GM18502 (cell line): ENCODE results near the gene RNASEH2C.
"Not testable (repeated sequence)": the region's sequence is repeated elsewhere in the genome, so short reads cannot be mapped to it uniquely, and the experiment has no call there.

ENCODE experiments used
- ATAC-seq: cut with Tn5 transposase; IDR thresholded peaks from one replicate; pipeline ENCODE4 v1.9.1; 2021; ENCODE audit warnings: mild to moderate bottlenecking; ENCODE audit not compliant: unreplicated experiment, poor library complexity

The RNASEH2C gene

GRCh38 chr11:65695459-65696241 is 24.9 kb downstream of the RNASEH2C start:
- no peak for ATAC-seq

GRCh38 chr11:65692367-65692766 is 28.2 kb downstream of the RNASEH2C start:
- no peak for ATAC-seq

DNA sequence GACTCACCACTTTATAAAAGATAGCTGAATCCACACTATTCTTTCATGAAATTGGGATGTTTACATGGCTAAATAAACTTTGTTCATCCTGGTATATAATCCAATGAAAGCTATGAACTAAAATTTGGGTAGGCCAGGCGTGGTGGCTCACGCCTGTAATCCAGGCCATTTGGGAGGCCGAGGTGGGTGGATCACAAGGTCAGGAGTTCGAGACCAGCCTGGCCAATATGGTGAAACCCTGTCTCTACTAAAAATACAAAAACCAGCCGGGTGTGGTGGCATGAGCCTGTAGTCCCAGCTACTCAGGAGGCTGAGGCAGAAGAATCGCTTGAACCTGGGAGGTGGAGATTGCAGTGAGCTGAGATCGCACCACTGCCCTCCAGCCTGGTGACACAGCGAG is 28.8 kb downstream of the RNASEH2C start:
- not testable (repeated sequence) for ATAC-seq

DNA sequence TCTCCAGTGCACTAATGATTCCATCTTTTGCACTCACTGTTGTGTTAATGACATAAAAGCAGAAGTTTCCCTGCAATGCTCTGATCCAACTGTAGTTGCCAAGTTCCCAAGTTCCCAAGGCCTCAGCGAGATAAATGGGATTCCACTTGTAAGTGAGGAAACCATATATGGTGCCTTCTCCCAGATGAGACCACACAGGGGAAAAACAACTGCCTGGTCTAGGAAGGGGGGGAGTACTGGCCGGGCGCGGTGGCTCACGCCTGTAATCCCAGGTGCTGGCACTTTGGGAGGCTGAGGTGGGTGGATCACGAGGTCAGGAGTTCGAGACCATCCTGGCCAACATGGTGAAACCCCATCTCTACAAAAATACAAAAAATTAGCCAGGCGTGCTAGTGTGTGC is 34.6 kb downstream of the RNASEH2C start:
- no peak for ATAC-seq

DNA sequence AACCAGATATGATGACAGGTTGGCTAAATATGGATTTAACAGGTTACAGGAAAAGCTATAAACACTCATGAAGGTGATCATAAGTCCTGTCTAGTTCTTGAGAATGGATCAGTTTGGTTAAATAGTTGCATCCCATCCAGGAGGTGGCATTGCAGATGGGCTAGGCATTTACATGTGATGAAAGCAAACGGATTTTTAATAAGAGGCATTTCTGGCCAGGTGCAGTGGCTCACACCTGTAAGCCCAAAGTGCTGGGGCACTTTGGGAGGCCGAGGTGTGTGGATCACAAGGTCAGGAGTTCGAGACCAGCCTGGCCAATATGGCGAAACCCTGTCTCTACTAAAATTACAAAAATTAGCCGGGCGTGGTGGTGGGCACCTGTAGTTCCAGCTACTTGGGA is 37.1 kb downstream of the RNASEH2C start:
- ATAC-seq: not testable (repeated sequence)

DNA sequence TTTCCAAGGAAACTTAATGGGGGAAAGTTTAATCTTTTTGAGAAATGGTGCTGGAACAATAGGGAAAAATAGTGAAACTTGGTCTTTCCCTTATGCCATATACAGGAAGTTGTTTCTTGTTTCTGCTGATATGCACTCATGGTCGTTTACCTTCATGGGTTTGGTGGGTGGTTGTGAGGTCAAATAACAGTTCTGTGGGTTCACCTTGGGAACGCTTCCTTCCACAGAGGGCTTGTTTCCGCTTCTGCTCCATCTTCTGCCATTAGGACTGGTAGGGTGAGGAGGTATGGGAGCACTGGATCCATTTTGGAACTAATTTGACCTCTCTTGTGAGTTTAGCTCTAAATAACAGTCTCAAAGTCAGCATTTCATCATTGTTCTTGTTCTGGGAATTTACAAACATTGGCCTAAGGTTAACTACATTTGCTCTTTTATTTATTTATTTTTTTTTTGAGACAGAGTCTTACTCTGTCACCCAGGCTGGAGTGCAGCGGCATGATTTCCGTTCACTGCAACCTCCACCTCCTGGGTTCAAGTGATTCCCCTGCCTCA is 40.3 kb downstream of the RNASEH2C start:
- ATAC-seq: no peak

GRCh38 chr11:65672982-65673381 is 47.6 kb downstream of the RNASEH2C start:
- no peak for ATAC-seq

- ATAC-seq: no peak
These were observed 48.3 kb downstream of the RNASEH2C start for GRCh38 chr11:65672180-65672860.
